Lower leg skin (tissue), 3 donors: ENCODE data around the gene WDR13.

Source experiments
- CTCF ChIP-seq, 3 donors: fragments of 450-650 bp; IDR thresholded peaks; one replicate each; pipeline ENCODE4 v1.5.1; 2016; ENCODE audit warnings: antibody characterized with exemption in 3 of 3, mild to moderate bottlenecking in 3 of 3, moderate library complexity in 2 of 3
- POLR2A ChIP-seq, 2 donors: fragments of 450-650 bp; IDR thresholded peaks; one replicate each; pipeline ENCODE4 v1.6.1; 2016 to 2017; ENCODE audit warnings: antibody characterized with exemption in 2 of 2, mild to moderate bottlenecking in 1 of 2, moderate library complexity in 1 of 2

GRCh38 chrX:48601741-48602394 lies 4.6 kb downstream of the WDR13 start:
- TF ChIP-seq POLR2A (IDR thresholded peaks at IDR 0.05) = no peak
- TF ChIP-seq CTCF (IDR thresholded peaks at IDR 0.05) = no peak
